T-cell (primary cell): ENCODE results near the gene ADGRG6. TPM values are rescaled to one million over a fixed set of nuclear protein-coding genes. Genes with fewer than 3 reads are reported as not detected.

Source experiments
- ATAC-seq, 4 experiments: fragments of 200-7000 bp in 3 of 4; fragments of 150-1000 bp in 1 of 4; cut with Tn5 transposase; replicated peaks in 1 of 4; 1 replicate in 3 of 4; 2 replicates in 1 of 4; pipeline ENCODE4 v1.10.0; 2021; ENCODE audit warnings: moderate library complexity in 3 of 4, mild to moderate bottlenecking in 2 of 4, moderate number of reproducible peaks in 1 of 4
- CTCF ChIA-PET, 2 donors: fragments of 300-600 bp; sonication (Branson Sonifier 250); formaldehyde crosslinking; loops; one replicate each; lab custom pipeline; 2022; ENCODE audit warnings: antibody characterized with exemption in 2 of 2; lab: Charles Lee
- POLR2A ChIA-PET, 2 donors: fragments of 300-600 bp; sonication (Branson Sonifier 250); formaldehyde crosslinking; loops; one replicate each; lab custom pipeline; 2022; ENCODE audit warnings: antibody characterized with exemption in 2 of 2; lab: Charles Lee
- DNase-seq, 35 experiments: peaks; one replicate each; pipeline versions ENCODE4 v3.0.0 to v3.0.0-alpha.2; 2013 to 2023
- H3K27ac ChIP-seq: one replicate; pipeline ENCODE4 v1.5.1; 2013; ENCODE audit warnings: low read length
- H3K27me3 ChIP-seq, 2 experiments: replicated peaks in 1 of 2; 1 replicate in 1 of 2; 2 replicates in 1 of 2; pipeline versions ENCODE4 v1.6.1 to v1.7.0; 2013; ENCODE audit warnings: low read length in 1 of 2, mixed read lengths in 1 of 2; ENCODE audit not compliant: control insufficient read depth in 2 of 2, insufficient read depth in 2 of 2; ENCODE audit errors: extremely low read depth in 1 of 2
- H3K36me3 ChIP-seq, 2 donors: 1 replicate in 1 of 2; 2 replicates in 1 of 2; pipeline versions ENCODE4 v1.6.1 to v1.7.0; 2013; ENCODE audit warnings: low read length in 1 of 2; ENCODE audit not compliant: control insufficient read depth in 2 of 2, insufficient read depth in 1 of 2; ENCODE audit errors: extremely low read depth in 1 of 2
- H3K4me1 ChIP-seq, 2 experiments: 1 replicate in 1 of 2; 2 replicates in 1 of 2; pipeline versions ENCODE4 v1.6.1 to v1.7.0; 2013; ENCODE audit warnings: low read length in 2 of 2, mixed read lengths in 1 of 2; ENCODE audit not compliant: insufficient read depth in 2 of 2, control insufficient read depth in 1 of 2; ENCODE audit errors: extremely low read depth in 1 of 2
- H3K4me3 ChIP-seq, 2 donors: 1 replicate in 1 of 2; 2 replicates in 1 of 2; pipeline versions ENCODE4 v1.5.1 to v1.7.0; 2013; ENCODE audit warnings: mild to moderate bottlenecking in 2 of 2, low read length in 1 of 2, moderate library complexity in 1 of 2; ENCODE audit not compliant: control insufficient read depth in 1 of 2; ENCODE audit errors: extremely low read depth in 1 of 2
- H3K9me3 ChIP-seq: 2 replicates; pipeline ENCODE4 v1.7.0; 2013
- H3K27ac Mint-ChIP-seq, 2 donors: one replicate each; pipeline ENCODE4 v1.8.0; 2020 to 2021; ENCODE audit warnings: mild to moderate bottlenecking in 2 of 2, mixed read lengths in 2 of 2
- H3K27me3 Mint-ChIP-seq, 2 donors: one replicate each; pipeline ENCODE4 v1.8.0; 2021 to 2022; ENCODE audit warnings: mixed read lengths in 2 of 2
- H3K36me3 Mint-ChIP-seq: one replicate; pipeline ENCODE4 v1.8.0; 2021; ENCODE audit warnings: mixed read lengths
- H3K4me1 Mint-ChIP-seq, 3 donors: one replicate each; pipeline ENCODE4 v1.8.0; 2020 to 2022; ENCODE audit warnings: mixed read lengths in 3 of 3, mild to moderate bottlenecking in 1 of 3
- H3K4me3 Mint-ChIP-seq, 3 donors: one replicate each; pipeline ENCODE4 v1.8.0; 2020 to 2022; ENCODE audit warnings: mild to moderate bottlenecking in 3 of 3, mixed read lengths in 3 of 3, moderate library complexity in 3 of 3
- H3K9me3 Mint-ChIP-seq, 3 donors: one replicate each; pipeline ENCODE4 v1.8.0; 2020 to 2022; ENCODE audit warnings: mixed read lengths in 3 of 3
- WGBS: methylation state at CpG from one replicate; pipeline ENCODE4 v1.1.5; 2013; ENCODE audit warnings: missing lambda C conversion rate; ENCODE audit not compliant: insufficient coverage; 5-methylcytosine and 5-hydroxymethylcytosine counted together
- total RNA-seq, 35 experiments: library from RNA in 6 of 35; stranded (reverse) in 6 of 35; fragments of 120-200 nt in 1 of 35; gene quantifications; one replicate each; pipeline versions ENCODE4 v1.2.1 to v1.2.4 and lab custom pipeline; 2013 to 2026

ADGRG6 gene
- total RNA-seq, 5 donors from 2014 or later (not counting 1 experiment from before 2014, with no cell fraction given): 0.51 to 0.89 (median 0.61) TPM

- Mint-ChIP-seq H3K36me3 (no peaks in the 10 kb centered on the region), H3K4me3 (no peak overlapping the region), H3K27ac (no peak overlapping the region), H3K4me1 (peaks cover 10 to 12% (median 11%) of the 10 kb centered on the region in 3 donors), H3K27me3 (no peaks in the 10 kb centered on the region), H3K9me3 (no peaks in the 10 kb centered on the region)
- no peak overlapping the region for H3K4me3 ChIP-seq
- no peaks in the 10 kb centered on the region for H3K36me3 ChIP-seq
- no peaks in the 10 kb centered on the region for H3K27me3 ChIP-seq
- WGBS: no CpG with 5 or more reads among the region's 2 CpGs
- ChIA-PET CTCF (no interaction called here), POLR2A (no interaction called here)
- no peaks in the 10 kb centered on the region for H3K9me3 ChIP-seq
- ATAC-seq (no peak), DNase-seq (no peak)
- H3K4me1 ChIP-seq: peaks cover 3 to 9% of the 10 kb centered on the region in 2 experiments
- no peak overlapping the region for H3K27ac ChIP-seq
Observed at GRCh38 chr6:142333431-142333830, 31.6 kb downstream of the ADGRG6 start.

GRCh38 chr6:142334294-142334693 is 32.5 kb downstream of the ADGRG6 start:
- Mint-ChIP-seq H3K36me3 (no peaks in the 10 kb centered on the region), H3K27me3 (no peaks in the 10 kb centered on the region), H3K9me3 (no peaks in the 10 kb centered on the region), H3K4me3 (no peak overlapping the region), H3K27ac (no peak overlapping the region), H3K4me1 (peaks cover 10 to 12% (median 11%) of the 10 kb centered on the region in 3 donors)
- ATAC-seq (no peak), DNase-seq (no peak)
- H3K4me3 ChIP-seq: no peak overlapping the region
- H3K9me3 ChIP-seq: no peaks in the 10 kb centered on the region
- peaks cover 3 to 9% of the 10 kb centered on the region in 2 experiments for H3K4me1 ChIP-seq
- ChIA-PET POLR2A (no interaction called here), CTCF (interaction anchor here in 1 of 2 donors (0.6 kb wide), 1 partner anchor 1337 kb away, joined by 3 read pairs; no protein-coding TSS in a partner anchor)
- WGBS: no CpG with 5 or more reads among the region's 2 CpGs
- no peak overlapping the region for H3K27ac ChIP-seq
- H3K27me3 ChIP-seq: no peaks in the 10 kb centered on the region
- no peaks in the 10 kb centered on the region for H3K36me3 ChIP-seq

GRCh38 chr6:142335415-142335814 is 33.6 kb downstream of the ADGRG6 start:
- CTCF ChIA-PET: no interaction called here

GRCh38 chr6:142336183-142336582 is 34.4 kb downstream of the ADGRG6 start:
- Histone ChIP-seq H3K9me3 (no peaks in the 10 kb centered on the region), H3K4me1 (peaks cover 0 to 6% of the 10 kb centered on the region in 2 experiments), H3K27me3 (no peaks in the 10 kb centered on the region), H3K4me3 (no peak overlapping the region), H3K36me3 (no peaks in the 10 kb centered on the region), H3K27ac (no peak overlapping the region)
- ChIA-PET CTCF (no interaction called here), POLR2A (no interaction called here)
- DNase-seq: no peak
- Mint-ChIP-seq H3K36me3 (no peaks in the 10 kb centered on the region), H3K4me3 (no peak overlapping the region), H3K4me1 (peaks cover 6 to 8% (median 6%) of the 10 kb centered on the region in 3 donors), H3K9me3 (no peaks in the 10 kb centered on the region), H3K27ac (no peak overlapping the region), H3K27me3 (peaks cover 1 to 5% of the 10 kb centered on the region in 2 donors)
- no peak for ATAC-seq

More at GRCh38 chr6:142335415-142335814, 33.6 kb downstream of the ADGRG6 start:
- Histone ChIP-seq H3K4me3 (no peak overlapping the region), H3K9me3 (no peaks in the 10 kb centered on the region), H3K27me3 (no peaks in the 10 kb centered on the region), H3K27ac (no peak overlapping the region), H3K36me3 (no peaks in the 10 kb centered on the region), H3K4me1 (peaks cover 3 to 9% of the 10 kb centered on the region in 2 experiments)
- H3K4me3 Mint-ChIP-seq: no peak overlapping the region
- no peak overlapping the region for H3K27ac Mint-ChIP-seq
- DNase-seq: no peak
- H3K4me1 Mint-ChIP-seq: peaks cover 10 to 12% (median 11%) of the 10 kb centered on the region in 3 donors
- no peaks in the 10 kb centered on the region for H3K27me3 Mint-ChIP-seq
- POLR2A ChIA-PET: no interaction called here
- no peak for ATAC-seq
- WGBS: 71% methylated on average over 2 of the region's 2 CpGs
- no peaks in the 10 kb centered on the region for H3K36me3 Mint-ChIP-seq
- H3K9me3 Mint-ChIP-seq: no peaks in the 10 kb centered on the region

- H3K4me3 Mint-ChIP-seq: no peak overlapping the region
- WGBS: no CpG with 5 or more reads among the region's 3 CpGs
- no peak overlapping the region for H3K27ac Mint-ChIP-seq
- ATAC-seq (no peak), DNase-seq (no peak)
- peaks cover 0 to 2% (median under 1%) of the 10 kb centered on the region in 3 donors for H3K4me1 Mint-ChIP-seq
- no peak overlapping the region for H3K27ac ChIP-seq
- ChIA-PET CTCF (interaction anchor here in 1 of 2 donors (0.6 kb wide), 1 partner anchor 183 kb away, joined by 3 read pairs; no protein-coding TSS in a partner anchor), POLR2A (no interaction called here)
- H3K36me3 Mint-ChIP-seq: no peaks in the 10 kb centered on the region
- H3K36me3 ChIP-seq: no peaks in the 10 kb centered on the region
- H3K9me3 ChIP-seq: no peaks in the 10 kb centered on the region
- no peak overlapping the region for H3K4me3 ChIP-seq
- H3K9me3 Mint-ChIP-seq: no peaks in the 10 kb centered on the region
- H3K27me3 Mint-ChIP-seq: peaks cover 2 to 6% of the 10 kb centered on the region in 2 donors
- peaks cover 0 to under 1% of the 10 kb centered on the region in 2 experiments for H3K4me1 ChIP-seq
- no peaks in the 10 kb centered on the region for H3K27me3 ChIP-seq
Observed at GRCh38 chr6:142336787-142337186, 35.0 kb downstream of the ADGRG6 start.

- WGBS: no CpG with 5 or more reads among the region's 2 CpGs
- ATAC-seq: no peak
- no peaks in the 10 kb centered on the region for H3K9me3 ChIP-seq
- H3K4me1 Mint-ChIP-seq: no peaks in the 10 kb centered on the region
- H3K27me3 ChIP-seq: no peaks in the 10 kb centered on the region
- H3K36me3 ChIP-seq: no peaks in the 10 kb centered on the region
- no peak overlapping the region for H3K4me3 Mint-ChIP-seq
- peaks cover 6 to 11% of the 10 kb centered on the region in 2 donors for H3K27me3 Mint-ChIP-seq
- no peak for DNase-seq
- H3K9me3 Mint-ChIP-seq: no peaks in the 10 kb centered on the region
- no peak overlapping the region for H3K27ac Mint-ChIP-seq
- ChIA-PET POLR2A (no interaction called here), CTCF (interaction anchor here in 1 of 2 donors (0.9 kb wide), 1 partner anchor 14 kb away, joined by 3 read pairs; no protein-coding TSS in a partner anchor)
- H3K4me1 ChIP-seq: no peaks in the 10 kb centered on the region
- H3K36me3 Mint-ChIP-seq: no peaks in the 10 kb centered on the region
- H3K4me3 ChIP-seq: no peak overlapping the region
- no peak overlapping the region for H3K27ac ChIP-seq
Observed at GRCh38 chr6:142339113-142339512, 37.3 kb downstream of the ADGRG6 start.
